Stimulated activated CD4-positive, alpha-beta T cell treated with anti-CD3 and anti-CD28 coated beads, Interleukin-2, amount 100 ng/mL, for 4 hours (primary cell): ENCODE results near the gene AGTRAP.

ENCODE experiments used
- DNase-seq: peaks from one replicate; pipeline ENCODE4 v3.0.0-alpha.2; 2020; ENCODE audit warnings: low read depth

AGTRAP gene, protein sequence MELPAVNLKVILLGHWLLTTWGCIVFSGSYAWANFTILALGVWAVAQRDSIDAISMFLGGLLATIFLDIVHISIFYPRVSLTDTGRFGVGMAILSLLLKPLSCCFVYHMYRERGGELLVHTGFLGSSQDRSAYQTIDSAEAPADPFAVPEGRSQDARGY

GRCh38 chr1:11735854-11736745 is at the start of gene AGTRAP:
TSS of gene AGTRAP (plus strand) at chr1:11736136. CDS start at chr1:11736209, 73 bp downstream.
- peak; percentile 76 for DNase-seq

- DNase-seq, result no peak
Observed at GRCh38 chr1:11688506-11688905, 47.4 kb upstream of the AGTRAP start.

GRCh38 chr1:11690397-11691301 is 45.3 kb upstream of the AGTRAP start:
- DNase-seq, result no peak

DNA sequence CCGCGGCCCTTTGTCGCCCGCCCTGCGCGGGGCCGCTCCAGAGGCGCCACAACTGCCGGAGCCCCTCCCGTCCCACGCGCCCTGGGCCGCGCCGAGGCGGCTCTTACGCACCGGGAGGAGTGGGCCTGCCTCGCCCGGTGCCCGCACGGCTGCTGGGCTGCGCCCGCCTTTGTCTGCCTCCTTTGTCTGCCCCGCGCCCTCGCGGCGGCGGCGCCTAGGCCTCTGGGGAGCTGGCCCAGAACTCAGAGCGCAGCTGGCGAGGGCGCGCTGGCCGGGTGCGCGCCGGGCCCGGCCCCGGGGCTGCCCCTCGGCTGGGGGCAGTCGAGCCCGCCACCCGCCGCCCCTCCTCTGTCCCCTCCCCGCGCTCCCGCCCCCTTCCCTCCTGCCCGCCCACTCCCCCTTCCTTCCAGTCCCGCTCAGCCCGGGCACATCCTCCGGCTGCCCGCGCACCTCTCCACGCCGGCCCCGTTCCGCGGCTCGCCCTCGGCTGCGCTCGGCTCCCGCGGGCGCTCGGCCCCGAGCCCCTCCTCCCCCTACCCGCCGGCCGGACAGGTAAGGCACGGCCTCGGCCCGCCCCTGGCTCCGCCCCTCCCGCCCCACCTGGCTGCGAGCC is 44.5 kb upstream of the AGTRAP start, which contains the start of gene DRAXIN:
Gene DRAXIN, plus strand, starts transcription at position 409 of the 613 bp plus-strand sequence. CDS start 14,549 bp downstream, outside the sequence.
- DNase-seq, result no peak

DNA sequence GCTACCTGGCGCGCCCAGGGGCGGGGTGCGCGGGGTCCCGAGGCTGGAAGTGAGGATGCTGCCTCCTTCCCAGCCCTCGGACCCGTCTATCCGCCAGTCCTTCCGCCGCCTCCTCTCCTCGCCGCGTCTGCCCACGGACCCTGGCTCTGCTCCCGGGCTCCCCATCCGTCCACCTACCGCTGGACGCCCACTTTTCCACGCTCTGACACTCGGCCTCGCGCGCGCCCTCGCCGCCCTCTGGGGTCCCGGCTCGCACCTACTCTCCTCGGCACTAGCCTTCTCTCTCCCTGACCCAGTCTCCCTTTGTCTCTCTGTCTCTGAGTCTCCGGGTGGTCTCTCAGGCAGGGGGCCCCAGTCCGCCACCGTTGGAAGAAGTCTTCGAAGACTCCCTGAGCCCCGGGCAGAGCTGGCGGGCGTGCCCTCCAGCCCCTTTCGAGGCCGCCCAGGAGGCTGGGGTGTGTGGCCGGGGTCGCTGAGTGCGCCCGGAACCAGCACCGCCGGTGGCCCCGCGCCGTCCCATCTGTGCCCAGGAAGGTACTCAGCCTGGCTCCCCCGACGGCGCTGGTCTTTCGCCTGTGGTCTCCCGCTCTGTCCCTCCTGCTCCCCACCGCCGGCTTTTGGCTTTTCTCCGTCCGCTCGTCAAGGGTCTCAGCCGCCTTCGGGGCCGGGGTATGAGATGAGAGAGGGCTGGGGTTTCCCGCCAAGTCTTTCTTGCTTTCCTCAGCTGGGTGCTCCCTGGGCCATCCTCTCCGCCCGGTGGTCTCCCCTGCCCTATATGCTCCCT is 43.8 kb upstream of the AGTRAP start:
- no peak for DNase-seq

- DNase-seq, result no peak
Observed at GRCh38 chr1:11693024-11693590, 42.8 kb upstream of the AGTRAP start.

DNA sequence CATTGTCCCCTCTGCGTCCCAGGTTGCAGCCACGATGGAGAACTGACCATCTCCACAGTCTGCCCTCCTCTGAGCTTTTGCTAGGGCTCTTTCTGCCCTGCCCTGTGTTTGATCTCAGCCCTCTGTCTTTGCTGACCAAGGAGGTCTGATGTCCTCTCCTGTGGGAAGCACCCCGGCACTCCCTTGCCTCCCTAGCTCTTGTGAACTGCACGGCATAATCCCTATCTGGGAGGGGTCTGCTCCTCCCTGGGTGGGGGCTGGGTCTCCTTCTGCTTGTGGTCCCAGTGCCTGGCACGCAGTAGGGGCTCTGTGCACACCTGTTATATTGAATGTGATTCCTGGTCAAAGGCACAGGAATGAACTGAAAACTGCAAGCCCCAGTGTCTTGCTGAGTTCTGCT is 42.0 kb upstream of the AGTRAP start:
- DNase-seq, result no peak

DNA sequence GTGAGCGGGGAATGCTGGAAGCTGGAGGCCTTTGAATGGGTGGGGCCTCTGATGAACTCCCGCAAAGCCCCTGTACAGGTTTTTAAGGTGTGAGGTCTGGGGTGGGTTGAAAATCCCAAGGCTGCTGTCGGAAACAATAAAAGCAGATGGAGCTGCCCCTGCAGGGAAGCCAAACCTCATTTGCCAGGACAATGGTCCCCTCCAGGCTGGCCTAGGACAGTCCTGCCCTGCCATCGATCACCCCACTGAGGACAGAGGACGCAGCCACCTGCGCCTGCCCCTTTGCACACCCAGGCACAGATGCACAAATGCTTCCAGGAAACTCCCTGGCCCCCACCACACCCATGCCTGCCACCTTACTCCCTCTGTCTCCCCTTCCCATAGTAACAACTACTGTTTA is 40.1 kb upstream of the AGTRAP start:
- DNase-seq, result no peak

GRCh38 chr1:11697188-11697892 is 38.6 kb upstream of the AGTRAP start:
- DNase-seq, result no peak

GRCh38 chr1:11697893-11698210 is 38.1 kb upstream of the AGTRAP start:
- no peak for DNase-seq

DNA sequence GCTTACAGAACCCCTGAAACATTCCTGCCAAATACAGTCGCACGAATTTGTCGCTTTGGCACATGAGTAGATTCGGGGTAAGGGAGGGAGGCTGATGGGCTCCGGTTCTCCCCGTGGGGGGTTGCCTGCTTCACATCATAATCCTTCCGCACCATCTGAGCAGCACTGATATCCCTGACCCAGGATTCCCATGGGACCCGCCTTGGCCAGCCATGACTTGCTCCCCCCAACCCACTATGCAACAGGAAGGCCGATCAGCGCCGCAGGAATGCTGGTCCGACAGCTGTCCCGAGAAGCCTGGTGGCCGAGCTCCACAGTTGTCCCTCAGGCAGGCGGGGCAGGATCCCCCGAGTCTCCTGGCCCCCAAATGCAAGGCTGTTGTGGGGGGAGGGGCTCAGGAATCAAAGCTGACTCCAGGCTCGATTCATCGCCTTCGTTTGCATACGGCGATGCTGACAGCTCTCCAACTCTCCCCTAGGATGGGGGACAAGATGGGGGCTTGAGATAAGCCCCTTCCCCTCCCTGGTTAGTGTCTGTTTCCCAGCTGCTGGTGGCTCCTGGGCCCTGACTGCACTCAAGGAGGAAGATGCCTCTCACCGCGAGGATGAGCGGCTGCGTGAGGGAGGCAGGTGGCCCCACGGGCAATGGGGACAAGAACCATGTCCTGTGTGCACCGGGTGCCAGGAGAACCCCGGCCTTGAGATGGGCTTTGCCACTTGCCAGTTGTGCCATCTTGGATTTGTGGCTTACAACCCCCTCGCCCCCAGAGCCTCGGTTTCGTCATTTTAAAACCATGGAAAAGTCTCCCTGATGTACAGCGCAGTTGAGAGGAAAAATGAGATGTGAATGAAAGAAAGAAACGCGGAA is 35.1 kb upstream of the AGTRAP start:
- DNase-seq, result no peak

GRCh38 chr1:11701551-11701961 is 34.4 kb upstream of the AGTRAP start:
- DNase-seq, result no peak

DNA sequence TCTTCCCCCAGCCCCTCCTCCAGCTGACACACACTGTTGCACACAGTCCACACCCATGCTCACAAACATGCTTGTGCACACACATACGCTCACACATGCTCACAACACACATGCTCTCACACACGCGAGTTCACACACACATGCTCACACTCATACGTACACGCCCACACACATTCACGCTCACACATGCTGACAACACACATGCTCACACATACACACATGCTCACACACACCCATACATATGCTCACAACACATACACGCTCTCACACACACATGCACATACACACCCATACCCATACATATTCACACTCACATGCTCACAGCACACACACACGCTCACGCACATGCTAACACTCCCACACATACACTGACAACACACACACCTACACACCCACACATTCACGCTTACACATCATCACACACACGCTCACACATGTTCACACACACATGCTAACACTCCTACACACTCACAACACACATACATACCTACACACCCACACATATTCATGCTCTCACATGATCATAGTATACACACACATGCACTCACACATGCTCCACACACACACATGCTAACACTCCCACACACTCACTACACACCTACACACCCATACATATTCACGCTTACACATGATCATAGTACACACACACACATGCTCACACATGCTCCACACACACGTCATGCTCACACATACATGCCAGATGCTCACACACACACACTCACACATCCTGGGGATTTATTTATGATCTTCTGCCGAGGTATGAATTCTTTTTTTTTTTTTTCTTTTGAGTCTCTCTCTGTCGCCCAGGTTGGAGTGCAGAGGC is 33.7 kb upstream of the AGTRAP start:
- DNase-seq, result no peak

GRCh38 chr1:11703357-11704193 is 32.4 kb upstream of the AGTRAP start:
- DNase-seq, result no peak

GRCh38 chr1:11704194-11704529 is 31.8 kb upstream of the AGTRAP start:
- DNase-seq, result no peak

GRCh38 chr1:11704691-11705475 is 31.1 kb upstream of the AGTRAP start:
- no peak for DNase-seq

DNA sequence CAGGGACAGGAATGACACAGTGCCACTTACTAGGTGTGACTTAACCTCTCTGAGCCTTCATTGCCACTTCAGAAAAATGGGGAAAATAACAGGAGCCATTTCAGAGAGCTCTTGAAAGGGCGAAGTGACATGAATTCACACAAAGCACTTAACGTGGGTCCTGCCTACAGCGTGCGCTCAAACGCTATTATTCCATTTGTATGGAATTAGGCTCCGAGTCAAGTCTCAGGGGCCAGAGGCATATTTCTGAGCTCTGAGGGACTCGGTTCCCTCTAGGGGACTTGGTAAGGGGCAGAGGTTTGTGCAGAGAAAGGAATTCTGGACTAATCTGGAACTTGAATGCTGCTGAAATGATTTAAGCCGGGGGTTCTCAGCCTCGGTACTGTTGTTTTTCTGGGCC is 30.3 kb upstream of the AGTRAP start:
- DNase-seq, result no peak
